K562 (cell line): Measurements from ENCODE around the gene ZNF319. TPM values are rescaled to one million over a fixed set of nuclear protein-coding genes. Genes with fewer than 3 reads are reported as not detected.

ENCODE experiments used
- CEBPB ChIP-seq: fragments of 450-650 bp; IDR thresholded peaks from 2 replicates; pipeline ENCODE4 v1.6.1; 2016; ENCODE audit warnings: missing genetic modification characterization, missing compliant biosample characterization
- COPS2 ChIP-seq: fragments of 450-650 bp; conservative IDR thresholded peaks from 2 replicates; pipeline ENCODE4 v1.6.1; 2016; ENCODE audit warnings: mild to moderate bottlenecking, moderate library complexity
- HIVEP1 ChIP-seq: fragments of 250-450 bp; sonication (Bioruptor Pico); IDR thresholded peaks from 2 replicates; pipeline ENCODE4 v1.4.0; 2020; ENCODE audit warnings: mild to moderate bottlenecking
- IRF9 ChIP-seq: fragments of 450-650 bp; IDR thresholded peaks from 2 replicates; pipeline ENCODE4 v1.6.1; 2016; ENCODE audit warnings: missing biosample characterization, missing genetic modification characterization
- MEF2D ChIP-seq: conservative IDR thresholded peaks from 2 replicates; pipeline ENCODE4 v1.6.1; 2016; ENCODE audit warnings: low read depth, missing genetic modification characterization, missing compliant biosample characterization
- POLR2AphosphoS2 ChIP-seq: IDR thresholded peaks from 2 replicates; pipeline ENCODE4 v1.6.1; 2012; ENCODE audit warnings: low read length, improper control_type of control experiment
- PREB ChIP-seq: sonication (generic); formaldehyde crosslinking; IDR thresholded peaks from 2 replicates; pipeline ENCODE4 v1.8.1; 2023; ENCODE audit warnings: mild to moderate bottlenecking, missing genetic modification reagents
- TFAP4 ChIP-seq: sonication (generic); formaldehyde crosslinking; IDR thresholded peaks from 2 replicates; pipeline ENCODE4 v1.8.0; 2022; ENCODE audit warnings: missing genetic modification reagents, mild to moderate bottlenecking, moderate library complexity, borderline replicate concordance
- THRB ChIP-seq: fragments of 450-650 bp; formaldehyde crosslinking; conservative IDR thresholded peaks from 2 replicates; pipeline ENCODE4 v1.4.0; 2022; ENCODE audit warnings: mild to moderate bottlenecking, missing genetic modification characterization
- polyA plus RNA-seq, 8 experiments: library from polyadenylated mRNA; depleted of rRNA in 4 of 8; stranded (reverse) in 5 of 8; unstranded in 3 of 8; fragments of >200 nt; fragmentation: Nextera tagmentation in 2 of 8; fragmentation: Illumina TruSeq in 1 of 8; extraction: Ambion mirVana in 2 of 8; extraction: Trizol in 1 of 8; gene quantifications; 2 replicates each; pipeline versions ENCODE4 v1.2.1 to v1.2.3, GENCODE V29; 2011 to 2014; ENCODE audit warnings: inconsistent platforms in 1 of 8, missing spikeins in 1 of 8
- total RNA-seq, 7 experiments: library from RNA; depleted of rRNA in 6 of 7; stranded (reverse); fragments of >200 nt in 6 of 7; fragmentation: Illumina TruSeq in 2 of 7; extraction: Trizol in 2 of 7; gene quantifications; 2 replicates each; pipeline versions ENCODE4 v1.2.1 to v1.2.3, GENCODE V29; 2011 to 2021; ENCODE audit warnings: low replicate concordance in 1 of 7

The ZNF319 gene
- total and polyA plus RNA-seq, 9 of the 15 experiments (the other 6 are each of a cell fraction or from before 2014, with no cell fraction given) = 0.20 to 5.7 (median 1.4) TPM

- TF ChIP-seq IRF9 (tag) (no peak), HIVEP1 (no peak), MEF2D (tag) (no peak), TFAP4 (CRISPR knock-in tag) (no peak), POLR2AphosphoS2 (no peak), PREB (CRISPR knock-in tag) (no peak), THRB (no peak), COPS2 (no peak), CEBPB (no peak)
These were observed 12.9 kb downstream of the ZNF319 start (continued) for GRCh38 chr16:57987441-57988177.
